Embryonic facial prominence (tissue), 1 donor: Measurements from ENCODE around the gene TM2D3.
A peak's percentile ranks its signal among the peaks of the same experiment; 100 is the strongest.
"Not testable (repeated sequence)": the region's sequence is repeated elsewhere in the genome, so short reads cannot be mapped to it uniquely, and the experiment has no call there.

Experiments used
- DNase-seq: peaks from one replicate; pipeline ENCODE4 v3.0.0-alpha.2; 2016; ENCODE audit errors: extremely low spot score

TM2D3 gene

DNA sequence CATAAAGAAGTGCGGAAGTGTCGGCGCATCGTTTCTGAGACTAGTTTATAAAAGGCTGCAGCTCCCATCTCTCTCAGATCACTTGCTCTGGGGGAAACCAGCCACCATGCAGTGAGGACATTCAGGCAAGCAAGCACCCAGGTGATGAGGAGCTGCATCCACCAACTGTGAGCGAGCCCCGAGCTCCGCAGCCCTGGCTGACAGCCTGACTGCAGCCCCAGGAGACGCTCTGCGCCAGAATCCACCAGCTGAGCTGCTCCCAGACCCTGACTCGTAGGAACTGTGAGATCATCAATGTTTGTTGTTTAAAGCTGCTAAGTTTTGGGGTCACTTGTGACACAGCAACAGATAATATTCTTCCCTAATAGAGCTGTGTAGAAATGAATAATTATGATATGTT lies 5.0 kb upstream of the TM2D3 start:
- no peak for DNase-seq

DNA sequence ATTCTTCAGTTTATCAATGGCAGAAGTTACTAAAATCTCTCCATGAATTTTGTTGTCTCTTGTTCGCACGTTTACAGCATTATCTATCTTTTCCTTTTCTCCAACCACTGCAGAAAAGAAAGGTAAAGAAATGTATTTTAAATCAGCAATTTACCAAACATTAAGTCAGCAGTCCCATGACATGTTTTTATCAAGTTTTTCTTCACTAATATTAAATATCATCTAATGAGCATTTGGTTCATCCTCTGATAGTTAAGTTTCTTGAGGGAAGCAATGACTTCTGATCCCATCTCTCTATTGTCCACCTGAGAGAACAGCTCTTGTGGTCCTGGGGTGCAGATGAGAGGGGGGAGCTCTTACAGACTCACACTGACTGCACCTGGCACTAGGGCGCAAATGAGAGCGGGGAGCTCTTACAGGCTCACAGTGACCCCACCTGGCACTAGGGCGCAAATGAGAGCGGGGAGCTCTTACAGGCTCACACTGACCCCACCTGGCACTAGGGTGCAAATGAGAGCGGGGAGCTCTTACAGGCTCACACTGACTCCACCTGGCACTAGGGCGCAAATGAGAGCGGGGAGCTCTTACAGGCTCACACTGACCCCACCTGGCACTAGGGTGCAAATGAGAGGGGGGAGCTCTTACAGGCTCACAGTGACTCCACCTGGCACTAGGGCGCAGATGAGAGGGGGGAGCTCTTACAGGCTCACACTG lies 2.6 kb upstream of the TM2D3 start:
- DNase-seq, result not testable (repeated sequence)

DNA sequence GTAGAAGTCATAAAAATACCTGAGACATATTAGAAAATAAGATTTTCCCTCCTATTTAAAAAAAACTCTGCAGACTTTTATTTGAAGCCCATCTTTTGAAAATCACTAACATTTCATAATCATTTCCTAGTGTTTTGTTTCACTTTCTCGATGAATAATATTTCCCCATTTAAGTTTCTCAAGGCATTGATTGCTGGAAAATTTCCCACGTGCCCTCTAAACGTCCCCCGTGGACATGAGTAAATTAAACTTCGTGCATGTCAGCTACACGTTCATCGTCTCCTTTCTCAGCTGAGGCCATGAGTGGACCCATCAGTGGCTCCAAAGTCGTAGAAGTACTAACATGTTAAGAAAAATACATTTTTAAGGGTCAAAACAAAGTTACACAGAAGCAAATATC lies 2.0 kb upstream of the TM2D3 start:
- no peak for DNase-seq

DNA sequence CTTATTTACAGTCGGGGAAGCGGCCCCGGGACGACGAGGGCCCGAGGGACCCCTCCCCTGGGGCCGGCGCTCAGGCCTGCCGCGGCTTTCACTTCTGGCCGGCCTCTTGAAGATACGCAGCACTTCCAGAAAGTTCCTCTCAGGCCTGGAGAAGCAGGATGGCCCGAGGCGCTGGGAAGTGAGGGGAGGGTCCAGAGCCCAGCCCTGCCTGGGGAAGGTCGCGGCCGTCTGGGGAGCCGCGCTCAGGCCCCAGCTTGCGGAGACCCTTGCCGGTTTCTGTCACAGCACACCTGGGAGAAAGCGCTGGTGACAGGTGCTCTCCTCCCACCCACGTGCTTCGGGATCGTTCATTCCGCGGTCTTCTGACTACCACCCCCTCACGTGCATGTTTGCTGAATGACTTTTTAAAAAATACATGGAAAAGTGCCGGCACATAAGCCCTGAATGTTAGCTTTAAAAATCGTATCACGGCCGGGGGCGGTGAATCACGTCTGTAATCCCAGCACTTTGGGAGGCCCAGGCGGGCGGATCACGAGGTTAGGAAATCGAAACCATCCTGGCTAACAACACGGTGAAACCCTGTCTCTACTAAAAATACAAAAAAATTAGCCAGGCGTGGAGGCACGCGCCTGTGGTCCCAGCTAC lies 727 bp upstream of the TM2D3 start:
- no peak for DNase-seq

DNA sequence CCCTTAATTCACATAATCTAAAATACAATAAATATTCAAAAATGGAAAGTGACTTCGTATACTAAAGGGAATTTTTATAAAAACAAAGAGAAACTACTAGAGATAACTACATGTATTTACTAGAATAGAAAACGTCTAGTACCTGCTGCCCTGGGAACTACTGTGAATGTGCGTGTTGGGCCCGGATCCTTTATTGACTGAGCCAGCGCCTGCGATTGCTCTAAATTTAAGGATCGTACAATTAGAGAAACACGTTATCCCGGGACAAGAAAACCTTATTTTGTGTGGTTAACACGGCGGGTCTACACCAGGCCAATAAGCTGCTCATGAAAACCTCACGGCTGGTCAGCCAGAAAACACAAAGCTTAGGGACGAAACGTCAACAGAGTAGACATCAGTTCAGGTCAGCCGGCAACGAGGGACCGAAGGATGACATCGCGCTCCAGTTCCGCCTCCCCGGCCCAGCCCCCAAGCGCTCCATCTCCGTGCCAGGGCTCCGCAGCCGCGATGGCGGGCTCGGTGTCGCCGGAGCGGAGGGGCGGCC lies 555 bp downstream of the TM2D3 start:
- no peak for DNase-seq

DNA sequence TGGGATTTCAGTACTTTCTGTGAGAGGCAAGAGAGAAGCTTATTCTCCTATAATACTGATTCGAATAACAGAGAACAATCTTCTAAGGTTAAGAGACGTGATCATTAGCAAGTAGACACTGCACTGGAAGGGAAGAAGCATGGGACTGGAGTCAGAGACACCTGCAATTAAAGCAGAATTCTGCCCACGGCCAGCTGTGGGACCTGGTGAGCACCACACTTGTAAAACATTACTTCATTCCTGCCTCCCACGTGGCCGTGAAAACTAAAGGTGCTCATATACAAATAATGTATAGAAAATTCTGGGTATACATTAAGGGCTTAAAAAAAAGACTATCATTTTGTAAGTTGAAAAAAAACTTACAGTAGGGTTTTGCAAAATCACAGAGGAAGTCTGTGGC lies 2.0 kb downstream of the TM2D3 start:
- DNase-seq, result no peak

DNA sequence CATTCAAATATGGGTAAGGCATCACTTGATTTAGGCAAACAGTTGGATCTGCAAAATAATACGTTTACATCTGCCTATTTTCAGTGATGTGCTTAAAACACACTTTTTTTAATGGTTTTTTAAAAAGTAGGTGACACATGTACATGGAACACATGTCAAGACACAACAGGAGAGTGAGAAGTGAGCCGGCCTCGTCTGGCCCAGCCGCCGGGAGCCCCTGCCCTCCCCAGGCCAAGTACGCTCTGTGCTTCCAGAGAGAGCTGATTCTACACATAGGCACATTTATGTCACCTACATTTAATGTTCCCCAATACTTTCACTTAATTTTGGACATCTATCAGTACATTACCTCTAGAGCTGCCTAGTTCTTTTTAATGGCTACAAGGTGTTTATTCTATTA lies 3.8 kb downstream of the TM2D3 start:
- DNase-seq, result no peak

DNA sequence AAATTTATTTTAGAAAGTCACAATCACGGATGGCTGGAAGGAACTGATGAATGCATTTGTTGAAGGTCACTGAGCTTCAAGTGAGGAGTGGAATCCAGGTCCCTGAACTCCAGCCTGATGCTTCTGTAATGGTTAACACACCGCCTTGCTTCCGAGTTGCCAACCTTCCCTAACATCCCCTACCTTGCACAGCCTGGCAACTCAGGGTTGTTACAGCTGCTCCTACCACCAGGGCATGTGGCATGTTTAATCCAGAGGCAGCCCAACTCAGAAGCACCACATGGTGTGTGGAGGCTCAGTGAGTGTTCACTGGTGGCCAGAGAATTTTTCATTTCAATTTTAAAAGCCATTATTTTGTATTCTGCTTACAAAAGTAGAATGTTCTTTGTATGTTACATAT lies 4.9 kb downstream of the TM2D3 start:
- DNase-seq, result no peak

DNA sequence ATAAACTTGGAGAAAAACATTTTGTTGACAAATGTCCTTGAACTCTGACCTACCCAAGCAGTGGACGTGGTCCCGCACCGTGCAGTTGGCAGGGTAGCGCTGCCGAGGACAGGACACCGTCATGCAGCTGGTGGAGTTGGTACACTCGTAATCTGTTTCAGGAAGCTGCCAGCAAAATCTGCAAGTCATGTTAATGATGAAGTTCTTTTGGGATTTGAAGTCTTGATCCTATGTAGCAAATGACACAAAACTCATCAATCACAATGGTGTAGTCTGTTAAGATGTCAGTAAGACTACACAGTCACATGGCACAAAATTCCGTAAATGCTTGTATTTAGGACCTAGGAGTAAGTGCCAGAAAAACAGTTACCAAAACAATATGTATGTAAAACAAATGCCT lies 5.5 kb downstream of the TM2D3 start:
- DNase-seq, result no peak

DNA sequence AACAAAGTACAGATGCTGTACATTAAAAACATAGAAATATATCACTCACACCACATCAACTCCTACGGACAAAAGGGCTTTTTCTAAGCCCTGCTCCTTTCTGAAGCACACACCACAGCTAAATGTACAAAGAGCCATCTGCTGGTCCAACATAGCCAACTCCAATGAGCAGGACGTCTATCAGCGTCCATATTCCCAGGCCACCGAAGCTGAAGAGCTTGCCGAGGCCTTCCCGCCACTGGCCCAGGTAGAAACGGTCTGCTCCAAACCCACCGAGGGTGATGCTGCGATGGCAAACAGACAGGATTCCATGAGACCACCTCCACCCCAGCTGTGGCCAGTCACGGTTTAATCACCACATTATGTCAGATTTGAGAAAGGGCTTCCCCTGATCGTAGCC lies 9.8 kb downstream of the TM2D3 start:
- no peak for DNase-seq

DNA sequence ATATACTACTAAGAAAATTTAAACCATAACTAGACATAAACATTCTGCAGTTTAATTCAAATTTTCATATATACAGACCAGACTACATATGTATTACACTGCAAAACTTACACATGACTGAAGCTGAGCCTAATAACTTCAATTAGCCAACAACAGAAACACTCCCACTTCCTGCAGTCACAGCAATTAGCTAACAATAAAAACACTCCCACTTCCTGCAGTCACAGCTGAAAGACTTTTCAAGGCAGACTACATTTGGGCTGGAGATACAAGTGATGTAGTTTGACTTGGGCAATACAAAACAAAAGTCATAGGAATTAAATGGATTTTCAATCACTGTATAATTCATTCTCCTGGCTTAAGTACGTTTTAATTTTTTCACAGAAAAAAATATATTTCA lies 10.3 kb downstream of the TM2D3 start:
- DNase-seq, result no peak

DNA sequence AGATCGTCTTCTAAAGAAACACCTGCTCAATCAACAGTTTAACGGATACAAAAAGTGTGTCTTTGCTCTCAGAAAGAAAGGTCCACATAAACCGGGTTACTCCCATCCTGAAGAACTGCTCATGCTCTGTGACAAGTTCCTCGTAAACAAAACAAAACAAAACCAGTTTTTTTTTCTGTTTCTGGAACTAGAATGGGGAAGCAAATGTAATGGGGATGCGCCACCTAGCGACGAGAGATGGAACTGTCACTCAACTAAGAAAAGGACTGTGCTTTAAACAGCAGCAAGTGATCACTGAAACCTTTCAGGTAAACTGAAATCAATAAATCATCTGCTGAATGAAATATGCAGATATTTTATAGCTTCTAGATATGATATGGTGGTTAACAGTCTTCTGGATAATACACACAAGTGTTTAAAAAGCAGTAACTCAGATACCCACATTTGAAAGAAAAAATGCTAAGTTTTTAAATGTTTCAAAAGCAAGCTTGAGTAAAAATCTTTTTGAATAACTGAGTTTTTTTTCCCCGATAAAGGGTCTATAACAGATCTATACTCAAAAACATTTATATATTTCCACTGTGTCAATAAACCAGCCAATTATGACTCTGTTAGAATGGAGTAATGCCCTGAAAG lies 10.9 kb downstream of the TM2D3 start:
- DNase-seq, result peak; percentile 46

DNA sequence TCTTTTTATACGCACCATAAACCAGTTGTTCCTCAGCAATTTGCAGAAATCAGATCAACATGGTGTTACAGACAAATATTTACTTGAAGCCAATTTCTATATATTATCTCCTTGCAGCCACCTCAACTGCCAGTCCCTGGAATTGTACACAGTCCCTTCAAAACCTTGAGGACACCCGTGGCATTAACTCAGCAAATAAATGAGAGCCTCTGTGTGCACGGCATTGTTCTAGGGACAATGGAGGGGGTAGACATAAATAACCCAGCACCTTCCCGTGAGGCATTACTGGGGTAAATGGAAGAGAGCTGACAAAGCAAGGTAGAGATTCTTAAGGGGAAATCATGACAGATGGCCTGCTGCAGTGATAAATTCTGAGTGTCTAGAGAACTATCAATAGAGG lies 12.5 kb downstream of the TM2D3 start:
- no peak for DNase-seq

DNA sequence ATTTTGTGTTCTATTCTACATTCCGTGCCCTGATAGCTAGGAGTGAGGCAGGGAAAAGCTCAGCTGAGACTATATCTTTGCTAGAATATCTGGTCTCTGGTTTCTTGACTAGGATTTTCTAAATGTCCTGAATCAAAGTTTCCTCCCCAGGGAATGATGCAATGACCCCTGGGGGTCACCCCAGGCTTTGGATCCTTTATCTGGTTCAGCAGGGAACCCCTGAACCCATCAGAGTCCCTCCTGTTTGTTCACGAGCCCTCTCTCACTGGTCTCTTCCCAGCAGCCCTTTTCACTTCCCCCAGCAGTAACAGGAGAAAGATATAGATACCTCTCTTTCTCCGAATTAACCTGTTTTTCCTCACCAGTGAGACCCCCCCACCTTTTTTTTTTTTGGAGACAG lies 14.3 kb downstream of the TM2D3 start:
- DNase-seq, result no peak

DNA sequence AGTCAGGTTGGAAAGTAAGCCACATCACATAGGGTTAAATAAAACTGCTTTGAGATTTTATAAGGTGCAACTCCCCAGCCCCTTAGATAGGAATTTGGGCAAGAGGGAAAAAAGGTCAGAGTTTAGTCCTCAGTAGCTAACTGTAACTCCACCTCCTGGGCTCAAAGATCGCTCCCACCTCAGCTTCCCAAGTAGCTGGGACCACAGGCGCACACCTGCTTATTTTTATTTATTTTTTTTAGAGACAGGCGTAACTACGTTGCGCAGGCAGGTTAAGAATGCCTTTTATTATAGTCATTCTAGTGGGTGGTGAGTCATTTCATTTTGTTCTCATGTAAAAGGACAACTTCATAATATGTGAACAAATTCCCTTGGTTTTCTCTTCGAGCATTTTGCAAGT lies 14.7 kb downstream of the TM2D3 start:
- no peak for DNase-seq

DNA sequence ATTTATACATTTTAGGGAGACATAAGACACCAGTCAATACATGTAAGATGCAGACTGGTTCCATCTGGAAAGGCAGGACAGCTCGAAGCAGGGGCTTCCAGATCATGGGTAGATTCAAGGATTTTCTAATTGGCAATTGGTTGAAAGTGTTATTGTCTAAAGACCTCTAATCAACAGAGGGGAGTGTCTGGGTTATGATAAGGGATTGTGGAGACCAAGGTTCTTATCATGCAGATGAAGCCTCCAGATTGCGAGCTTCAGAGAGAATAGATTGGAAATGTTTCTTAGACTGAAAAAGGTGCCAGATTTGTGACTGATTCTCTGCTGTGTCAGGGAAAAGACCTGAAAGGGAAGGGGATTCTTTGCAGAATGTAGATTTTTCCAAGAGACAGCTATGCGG lies 15.1 kb downstream of the TM2D3 start:
- DNase-seq, result no peak

DNA sequence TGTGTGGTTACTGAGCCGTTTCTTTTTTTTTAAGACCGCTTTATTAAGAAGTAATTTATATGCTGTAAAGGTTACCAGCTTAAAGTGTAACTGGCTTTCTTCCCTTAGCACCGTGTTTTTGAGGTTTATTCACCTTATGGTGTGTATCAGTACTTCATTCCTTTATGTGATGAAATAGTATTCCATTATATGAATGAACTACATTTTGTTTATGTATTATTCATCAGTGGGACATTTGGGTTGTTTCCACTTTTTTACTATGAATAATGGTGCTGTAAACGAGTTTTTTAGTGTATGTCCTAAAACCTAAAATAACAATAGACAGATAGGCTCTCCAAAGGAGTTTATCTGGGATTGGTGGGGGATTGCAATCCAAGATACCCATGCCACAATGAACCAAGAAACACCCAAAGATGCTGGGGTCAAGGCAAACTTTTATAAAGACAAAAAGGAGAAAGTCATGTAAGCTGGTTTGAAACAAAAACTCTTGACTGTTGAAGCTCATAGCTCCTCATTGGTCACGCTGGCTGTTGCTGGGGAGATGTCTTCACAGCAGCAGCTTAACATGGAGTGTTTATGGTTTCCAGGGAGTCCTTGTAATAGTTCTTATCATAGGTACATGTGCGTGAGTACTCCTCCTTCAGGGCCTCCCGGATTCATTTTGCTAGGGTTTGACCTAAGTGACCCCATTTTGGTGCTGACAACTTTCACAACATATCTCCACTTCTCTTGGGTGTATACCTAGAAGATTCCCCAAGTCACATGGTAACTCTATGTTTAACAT lies 16.0 kb downstream of the TM2D3 start:
- DNase-seq, result no peak

DNA sequence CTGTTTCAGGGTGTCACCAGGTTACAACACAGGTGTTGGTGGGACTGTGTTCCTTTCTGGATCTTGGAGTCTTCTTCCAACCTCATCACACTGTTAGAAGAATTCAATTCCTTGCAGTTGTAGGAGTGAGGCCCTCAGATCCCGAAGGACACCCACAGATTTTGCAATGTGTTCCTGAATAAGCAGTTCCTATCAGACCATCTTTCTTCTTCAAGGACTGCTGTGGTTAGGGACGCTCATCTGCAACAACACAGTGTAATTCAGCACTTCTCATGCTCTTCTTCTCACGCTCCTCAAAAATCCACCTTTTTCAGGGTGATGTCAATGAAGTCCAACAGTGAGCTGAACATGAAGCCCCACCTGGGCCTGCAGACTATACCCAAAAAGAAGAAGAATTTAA lies 18.8 kb downstream of the TM2D3 start:
- DNase-seq, result no peak

DNA sequence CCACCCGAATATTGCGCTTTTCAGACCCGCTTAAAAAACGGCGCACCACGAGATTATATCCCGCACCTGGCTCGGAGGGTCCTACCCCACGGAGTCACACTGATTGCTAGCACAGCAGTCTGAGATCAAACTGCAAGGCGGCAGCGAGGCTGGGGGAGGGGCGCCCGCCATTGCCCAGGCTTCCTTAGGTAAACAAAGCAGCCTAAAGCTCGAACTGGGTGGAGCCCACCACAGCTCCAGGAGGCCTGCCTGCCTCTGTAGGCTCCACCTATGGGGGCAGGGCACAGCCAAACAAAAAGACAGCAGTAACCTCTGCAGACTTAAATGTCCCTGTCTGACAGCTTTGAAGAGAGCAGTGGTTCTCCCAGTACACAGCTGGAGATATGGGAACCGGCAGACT lies 25.5 kb downstream of the TM2D3 start:
- DNase-seq, result not testable (repeated sequence)

DNA sequence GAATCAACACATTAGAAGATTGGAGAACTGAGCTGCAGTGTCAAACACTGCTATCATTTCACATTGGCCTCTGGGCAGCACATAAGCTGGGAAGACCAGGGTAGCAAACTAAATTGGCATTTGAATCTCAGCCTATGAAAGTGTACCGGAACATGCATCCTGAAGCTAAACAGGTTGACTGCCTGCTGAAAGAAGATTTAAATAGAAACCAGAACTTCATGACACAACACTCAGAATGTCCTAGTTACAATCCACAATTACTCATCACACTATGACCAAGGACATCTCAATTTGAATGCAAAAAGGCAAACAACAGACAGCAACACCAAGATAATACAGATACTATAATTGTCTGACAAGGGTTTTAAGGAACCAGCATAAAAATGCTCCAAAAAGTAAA lies 26.2 kb downstream of the TM2D3 start:
- no peak for DNase-seq

DNA sequence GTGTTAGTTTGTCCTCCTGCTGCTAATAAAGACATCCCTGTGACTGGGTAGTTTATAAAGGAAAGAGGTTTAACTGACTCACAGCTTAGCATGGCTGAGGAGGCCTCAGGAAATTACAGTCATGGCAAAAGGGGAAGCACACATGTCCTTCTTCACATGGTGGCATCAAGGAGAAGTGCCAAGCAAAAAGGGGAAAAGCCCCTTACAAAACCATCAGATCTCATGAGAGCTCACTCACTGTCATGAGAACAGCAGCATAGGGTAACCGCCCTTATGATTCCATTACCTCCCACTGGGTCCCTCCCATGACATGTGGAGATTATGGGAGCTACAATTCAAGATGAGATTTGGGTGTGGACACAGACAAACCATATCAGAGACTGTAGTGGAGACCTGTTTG lies 27.0 kb downstream of the TM2D3 start:
- DNase-seq, result no peak
